Measurements from ENCODE around the gene CMC2. TPM values are rescaled to one million over a fixed set of nuclear protein-coding genes. Genes with fewer than 3 reads are reported as not detected.

Gene CMC2
- polyA plus RNA-seq: 82.4 to 92.2 TPM (median 91.8 TPM) in 3 replicates
- 101 TPM for polyA plus RNA-seq (2011; ENCODE audit: low read depth)
- 80.9 and 85.1 TPM in 2 replicates for polyA plus RNA-seq (2011; cell fraction: cytosol; rRNA removed)
- polyA plus RNA-seq (2011; cell fraction: nucleus; rRNA removed): 30.8 and 32.9 TPM in 2 replicates
- polyA plus RNA-seq (2012; ENCODE audit: low replicate concordance): 93.6 and 97.8 TPM in 2 replicates
- 12.5 to 29.6 TPM (median 17.9 TPM) in 3 replicates for polyA minus RNA-seq
- polyA minus RNA-seq (2011; cell fraction: cytosol; rRNA and poly(A)+ RNA removed): 24.2 TPM
- polyA minus RNA-seq (2011; cell fraction: nucleus; rRNA and poly(A)+ RNA removed): 15.8 and 23.4 TPM in 2 replicates

DNA sequence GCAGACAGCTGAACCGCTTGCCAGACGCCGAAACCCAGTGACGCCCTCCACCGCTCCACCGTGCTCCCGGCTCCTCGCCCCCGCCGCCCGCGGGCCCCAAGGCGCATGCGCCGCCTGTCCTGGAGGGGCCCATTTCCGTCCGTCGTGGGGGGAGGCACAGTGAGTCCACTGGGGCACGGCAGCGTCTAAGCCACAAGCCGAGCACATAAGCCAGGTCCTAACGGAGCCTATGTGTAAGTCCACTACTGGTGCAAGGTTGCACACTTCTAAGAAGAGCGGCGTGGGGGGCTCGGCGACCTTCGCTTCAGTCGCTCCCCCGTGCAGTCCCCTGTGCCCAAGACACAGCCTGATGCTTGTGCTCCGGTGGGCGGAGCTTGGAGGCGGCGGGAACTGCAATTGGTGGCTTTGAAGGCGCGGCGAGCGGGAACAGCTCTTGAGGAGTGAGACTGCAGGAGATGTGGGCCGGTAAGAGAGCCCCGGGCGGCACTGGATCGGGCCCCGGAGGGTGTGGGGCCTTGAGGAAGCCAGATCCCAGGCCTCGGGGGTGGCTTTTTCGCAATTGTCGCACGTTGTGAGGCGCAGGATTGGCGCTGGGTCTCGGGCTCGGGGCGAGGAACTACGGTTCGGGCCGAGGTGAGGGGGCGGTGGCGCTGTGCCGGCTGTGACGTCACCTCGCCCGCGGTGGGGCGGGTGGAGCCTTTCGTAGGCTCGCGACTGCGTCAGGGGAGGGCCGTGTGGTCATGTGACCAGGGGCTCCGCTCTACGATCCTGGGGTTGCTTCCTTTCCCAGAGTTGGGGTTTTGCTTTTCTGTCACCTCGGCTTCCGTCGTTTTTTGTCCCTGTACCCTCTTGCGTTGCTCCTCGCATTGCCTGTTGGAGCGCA, at the start of gene CMC2, which contains the start of gene CENPN:
CMC2 (minus strand) TSS at position 73 of the 883 bp plus-strand sequence. CDS start 9,491 bp downstream, outside the sequence.
CENPN (plus strand) TSS at position 402 of the 883 bp plus-strand sequence. CDS start 4,726 bp downstream, outside the sequence.
- no peak for TF ChIP-seq EZH2 (IDR thresholded peaks at IDR 0.05; ENCODE audit: low read length)
- TF ChIP-seq, protein P1, sequence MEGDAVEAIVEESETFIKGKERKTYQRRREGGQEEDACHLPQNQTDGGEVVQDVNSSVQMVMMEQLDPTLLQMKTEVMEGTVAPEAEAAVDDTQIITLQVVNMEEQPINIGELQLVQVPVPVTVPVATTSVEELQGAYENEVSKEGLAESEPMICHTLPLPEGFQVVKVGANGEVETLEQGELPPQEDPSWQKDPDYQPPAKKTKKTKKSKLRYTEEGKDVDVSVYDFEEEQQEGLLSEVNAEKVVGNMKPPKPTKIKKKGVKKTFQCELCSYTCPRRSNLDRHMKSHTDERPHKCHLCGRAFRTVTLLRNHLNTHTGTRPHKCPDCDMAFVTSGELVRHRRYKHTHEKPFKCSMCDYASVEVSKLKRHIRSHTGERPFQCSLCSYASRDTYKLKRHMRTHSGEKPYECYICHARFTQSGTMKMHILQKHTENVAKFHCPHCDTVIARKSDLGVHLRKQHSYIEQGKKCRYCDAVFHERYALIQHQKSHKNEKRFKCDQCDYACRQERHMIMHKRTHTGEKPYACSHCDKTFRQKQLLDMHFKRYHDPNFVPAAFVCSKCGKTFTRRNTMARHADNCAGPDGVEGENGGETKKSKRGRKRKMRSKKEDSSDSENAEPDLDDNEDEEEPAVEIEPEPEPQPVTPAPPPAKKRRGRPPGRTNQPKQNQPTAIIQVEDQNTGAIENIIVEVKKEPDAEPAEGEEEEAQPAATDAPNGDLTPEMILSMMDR (optimal IDR thresholded peaks at IDR 0.05 in 1 of 3, IDR thresholded peaks at IDR 0.05 in 1 of 3, conservative IDR thresholded peaks at IDR 0.05 in 1 of 3; ENCODE audit: extremely low read depth in 1 of 3, insufficient read depth in 2 of 3, low read length in 3 of 3): peak in 1 of 3 experiments; percentile 23
- Histone ChIP-seq H3K9me1 (ENCODE audit: control insufficient read depth, extremely low read depth, insufficient read depth, low read length) (peaks cover 3% of the 10 kb centered on the region), H2AFZ (ENCODE audit: control insufficient read depth, low read length) (peak within 1 kb of the TSS; percentile 99), H3K9me3 (ENCODE audit: control insufficient read depth, low read depth, low read length) (no peaks in the 10 kb centered on the region), H4K20me1 (ENCODE audit: control insufficient read depth, extremely low read depth, insufficient read depth, low read length) (no peaks in the 10 kb centered on the region), H3K27me3 (ENCODE audit: control insufficient read depth, extremely low read depth, insufficient read depth, low read length) (no peaks in the 10 kb centered on the region), H3K79me2 (ENCODE audit: control insufficient read depth, insufficient read depth, low read length) (peaks cover 77% of the 10 kb centered on the region), H3K9ac (ENCODE audit: control insufficient read depth, extremely low read depth, insufficient read depth, low read length) (peak within 1 kb of the TSS; percentile 98), H3K4me3 (ENCODE audit: control insufficient read depth in 2 of 3, extremely low read depth in 1 of 3, insufficient read depth in 2 of 3, low read depth in 1 of 3, low read length in 3 of 3) (peak within 1 kb of the TSS; percentile 79 to 90 (median 85)), H3K27ac (ENCODE audit: control insufficient read depth, insufficient read depth, low read length) (peak within 1 kb of the TSS; percentile 99), H3K36me3 (ENCODE audit: control insufficient read depth in 2 of 2, extremely low read depth in 1 of 2, insufficient read depth in 2 of 2, low read length in 2 of 2) (peaks cover 0 to 9% of the 10 kb centered on the region in 2 experiments), H3K4me2 (ENCODE audit: control insufficient read depth, extremely low read depth, insufficient read depth, low read depth, low read length) (peak within 1 kb of the TSS; percentile 96), H3K4me1 (ENCODE audit: control insufficient read depth, extremely low read depth, insufficient read depth, low read length) (peaks cover 18% of the 10 kb centered on the region)
- dilution Hi-C loops (cut with MboI; ENCODE audit: extremely low pct_ligation_motif_present, low sequenced_read_pairs): no loop called here
- peak; percentile 86 for DNase-seq (ENCODE audit: low read depth, low spot score)
- no peak for FAIRE-seq

DNA sequence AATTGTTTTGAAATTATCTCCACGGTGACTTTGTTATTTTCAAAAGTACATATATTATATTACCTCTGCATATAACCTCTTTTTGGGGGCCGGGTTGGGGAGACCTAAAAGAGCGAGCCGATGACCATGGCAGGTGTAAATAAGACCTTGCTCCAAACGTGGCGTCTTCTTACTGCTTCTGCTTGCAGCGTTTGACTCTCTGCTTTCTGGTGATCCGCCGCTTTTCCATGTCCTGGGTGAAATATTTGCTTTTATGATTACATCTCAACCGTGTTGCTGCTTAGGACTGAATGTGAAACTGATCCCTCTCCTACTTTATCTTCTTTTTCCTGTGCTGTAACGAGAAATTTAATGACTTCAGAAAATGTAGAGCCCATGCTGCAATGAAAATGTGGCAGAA, 47.1 kb upstream of the CMC2 start:
- Histone ChIP-seq H3K9ac (ENCODE audit: control insufficient read depth, extremely low read depth, insufficient read depth, low read length) (no peak overlapping the region), H3K36me3 (ENCODE audit: control insufficient read depth in 2 of 2, extremely low read depth in 1 of 2, insufficient read depth in 2 of 2, low read length in 2 of 2) (no peaks in the 10 kb centered on the region), H3K9me1 (ENCODE audit: control insufficient read depth, extremely low read depth, insufficient read depth, low read length) (no peaks in the 10 kb centered on the region), H3K4me1 (ENCODE audit: control insufficient read depth, extremely low read depth, insufficient read depth, low read length) (no peaks in the 10 kb centered on the region), H3K4me2 (ENCODE audit: control insufficient read depth, extremely low read depth, insufficient read depth, low read depth, low read length) (no peak overlapping the region), H3K4me3 (ENCODE audit: control insufficient read depth in 2 of 3, extremely low read depth in 1 of 3, insufficient read depth in 2 of 3, low read depth in 1 of 3, low read length in 3 of 3) (no peak overlapping the region), H4K20me1 (ENCODE audit: control insufficient read depth, extremely low read depth, insufficient read depth, low read length) (no peaks in the 10 kb centered on the region), H3K27me3 (ENCODE audit: control insufficient read depth, extremely low read depth, insufficient read depth, low read length) (no peaks in the 10 kb centered on the region), H3K9me3 (ENCODE audit: control insufficient read depth, low read depth, low read length) (no peaks in the 10 kb centered on the region), H2AFZ (ENCODE audit: control insufficient read depth, low read length) (no peak overlapping the region), H3K27ac (ENCODE audit: control insufficient read depth, insufficient read depth, low read length) (no peak overlapping the region), H3K79me2 (ENCODE audit: control insufficient read depth, insufficient read depth, low read length) (no peaks in the 10 kb centered on the region)
- FAIRE-seq (no peak), DNase-seq (ENCODE audit: low read depth, low spot score) (no peak)
- TF ChIP-seq, protein P1 (optimal IDR thresholded peaks at IDR 0.05 in 1 of 3, IDR thresholded peaks at IDR 0.05 in 1 of 3, conservative IDR thresholded peaks at IDR 0.05 in 1 of 3; ENCODE audit: extremely low read depth in 1 of 3, insufficient read depth in 2 of 3, low read length in 3 of 3): no peak
- no peak for TF ChIP-seq EZH2 (IDR thresholded peaks at IDR 0.05; ENCODE audit: low read length)
- dilution Hi-C loops (cut with MboI; ENCODE audit: extremely low pct_ligation_motif_present, low sequenced_read_pairs): no loop called here
